Liver (tissue), 3 donors: ENCODE data around the gene SPRY2.

Experiments used
- ATF3 ChIP-seq: IDR thresholded peaks from 2 replicates; pipeline ENCODE4 v1.6.1; 2016; ENCODE audit warnings: antibody characterized with exemption
- CTCF ChIP-seq: fragments of 150-350 bp; IDR thresholded peaks from 2 replicates; pipeline ENCODE4 v1.5.1; 2017; ENCODE audit warnings: improper control_type of control experiment, low read depth, low read length; ENCODE audit not compliant: missing input control
- EGR1 ChIP-seq, 2 donors: IDR thresholded peaks; 2 replicates each; pipeline ENCODE4 v1.6.1; 2016 to 2018; ENCODE audit warnings: antibody characterized with exemption in 2 of 2, low read depth in 2 of 2
- GABPA ChIP-seq, 2 donors: IDR thresholded peaks in 1 of 2; conservative IDR thresholded peaks in 1 of 2; 2 replicates each; pipeline ENCODE4 v1.6.1; 2016; ENCODE audit warnings: antibody characterized with exemption in 2 of 2, mild to moderate bottlenecking in 1 of 2, moderate library complexity in 1 of 2
- RAD21 ChIP-seq, 2 donors: IDR thresholded peaks; 2 replicates each; pipeline ENCODE4 v1.6.1; 2016; ENCODE audit warnings: antibody characterized with exemption in 2 of 2, mild to moderate bottlenecking in 2 of 2
- REST ChIP-seq: IDR thresholded peaks from 2 replicates; pipeline ENCODE4 v1.6.1; 2016; ENCODE audit warnings: antibody characterized with exemption, mild to moderate bottlenecking
- TAF1 ChIP-seq: conservative IDR thresholded peaks from 2 replicates; pipeline ENCODE4 v1.6.1; 2016; ENCODE audit warnings: antibody characterized with exemption, mild to moderate bottlenecking
- YY1 ChIP-seq: IDR thresholded peaks from 2 replicates; pipeline ENCODE4 v1.6.1; 2016; ENCODE audit warnings: antibody characterized with exemption, mild to moderate bottlenecking
- ZBTB33 ChIP-seq: IDR thresholded peaks from 2 replicates; pipeline ENCODE4 v1.6.1; 2016; ENCODE audit warnings: antibody characterized with exemption
- donor health status: healthy.
- donor health status: healthy.

GRCh38 chr13:80386002-80386401 lies 45.1 kb upstream of the SPRY2 start:
- TF ChIP-seq REST (no peak), CTCF (no peak), GABPA (IDR thresholded peaks at IDR 0.05 in 1 of 2, conservative IDR thresholded peaks at IDR 0.05 in 1 of 2) (no peak), ATF3 (no peak), YY1 (no peak), EGR1 (IDR thresholded peaks at IDR 0.05; ENCODE audit: low read depth in 2 of 2) (no peak), RAD21 (IDR thresholded peaks at IDR 0.05) (no peak), TAF1 (no peak), ZBTB33 (no peak)
